PFSK-1 (cell line): ENCODE results near the gene AAK1.

Experiments used
- FOXP2 ChIP-seq: optimal IDR thresholded peaks from 2 replicates; pipeline ENCODE3; 2011; ENCODE audit warnings: borderline replicate concordance, control low read depth, inconsistent platforms; ENCODE audit not compliant: insufficient read depth; ENCODE audit errors: extremely low read length, extremely low read depth
- POLR2AphosphoS5 ChIP-seq: IDR thresholded peaks from 2 replicates; pipeline ENCODE4 v1.6.1; 2012; ENCODE audit warnings: low read depth, mild to moderate bottlenecking, control low read depth, low read length, moderate library complexity
- SIN3A ChIP-seq: IDR thresholded peaks from 2 replicates; pipeline ENCODE4 v1.6.1; 2012; ENCODE audit warnings: mild to moderate bottlenecking, low read length, moderate library complexity, borderline replicate concordance; ENCODE audit not compliant: insufficient read depth
- TAF1 ChIP-seq: IDR thresholded peaks from 2 replicates; pipeline ENCODE4 v1.6.1; 2012; ENCODE audit warnings: low read length, control low read depth, borderline replicate concordance; ENCODE audit not compliant: insufficient read depth
- TF ChIP-seq, protein P1 (sequence below), 2 experiments: IDR thresholded peaks; 2 replicates each; pipeline versions ENCODE4 v1.6.1 to v1.8.0; 2011 to 2012; ENCODE audit warnings: low read depth in 2 of 2, low read length in 2 of 2, control low read depth in 1 of 2, inconsistent platforms in 1 of 2, mild to moderate bottlenecking in 1 of 2, moderate library complexity in 1 of 2; ENCODE audit not compliant: insufficient read depth in 1 of 2

DNA sequence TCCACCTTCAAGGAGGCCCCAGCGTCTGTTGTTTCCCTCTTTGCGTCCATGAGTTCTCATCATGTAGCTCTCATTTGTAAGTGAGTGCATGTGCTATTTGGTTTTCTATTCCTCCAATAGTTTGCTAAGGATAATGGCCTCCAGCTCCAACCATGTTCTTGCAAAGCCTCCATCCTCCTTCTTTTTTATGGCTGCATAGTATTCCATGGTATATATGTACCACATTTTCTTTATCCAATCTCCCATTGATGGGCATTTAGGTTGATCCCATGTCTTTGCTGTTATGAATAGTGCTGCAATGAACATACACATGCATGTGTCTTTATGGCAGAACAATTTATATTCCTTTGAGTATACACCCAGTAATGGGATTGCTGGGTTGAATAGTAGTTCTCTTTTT lies 133.3 kb downstream of the AAK1 start:
- TF ChIP-seq TAF1: no peak
- no peak for TF ChIP-seq SIN3A
- TF ChIP-seq POLR2AphosphoS5: no peak
- TF ChIP-seq FOXP2: no peak
- TF ChIP-seq, protein P1, sequence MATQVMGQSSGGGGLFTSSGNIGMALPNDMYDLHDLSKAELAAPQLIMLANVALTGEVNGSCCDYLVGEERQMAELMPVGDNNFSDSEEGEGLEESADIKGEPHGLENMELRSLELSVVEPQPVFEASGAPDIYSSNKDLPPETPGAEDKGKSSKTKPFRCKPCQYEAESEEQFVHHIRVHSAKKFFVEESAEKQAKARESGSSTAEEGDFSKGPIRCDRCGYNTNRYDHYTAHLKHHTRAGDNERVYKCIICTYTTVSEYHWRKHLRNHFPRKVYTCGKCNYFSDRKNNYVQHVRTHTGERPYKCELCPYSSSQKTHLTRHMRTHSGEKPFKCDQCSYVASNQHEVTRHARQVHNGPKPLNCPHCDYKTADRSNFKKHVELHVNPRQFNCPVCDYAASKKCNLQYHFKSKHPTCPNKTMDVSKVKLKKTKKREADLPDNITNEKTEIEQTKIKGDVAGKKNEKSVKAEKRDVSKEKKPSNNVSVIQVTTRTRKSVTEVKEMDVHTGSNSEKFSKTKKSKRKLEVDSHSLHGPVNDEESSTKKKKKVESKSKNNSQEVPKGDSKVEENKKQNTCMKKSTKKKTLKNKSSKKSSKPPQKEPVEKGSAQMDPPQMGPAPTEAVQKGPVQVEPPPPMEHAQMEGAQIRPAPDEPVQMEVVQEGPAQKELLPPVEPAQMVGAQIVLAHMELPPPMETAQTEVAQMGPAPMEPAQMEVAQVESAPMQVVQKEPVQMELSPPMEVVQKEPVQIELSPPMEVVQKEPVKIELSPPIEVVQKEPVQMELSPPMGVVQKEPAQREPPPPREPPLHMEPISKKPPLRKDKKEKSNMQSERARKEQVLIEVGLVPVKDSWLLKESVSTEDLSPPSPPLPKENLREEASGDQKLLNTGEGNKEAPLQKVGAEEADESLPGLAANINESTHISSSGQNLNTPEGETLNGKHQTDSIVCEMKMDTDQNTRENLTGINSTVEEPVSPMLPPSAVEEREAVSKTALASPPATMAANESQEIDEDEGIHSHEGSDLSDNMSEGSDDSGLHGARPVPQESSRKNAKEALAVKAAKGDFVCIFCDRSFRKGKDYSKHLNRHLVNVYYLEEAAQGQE (IDR thresholded peaks at IDR 0.05; ENCODE audit: insufficient read depth in 1 of 2, low read depth in 2 of 2, low read length in 2 of 2): no peak
